Gastrocnemius medialis (tissue), 4 donors: ENCODE data around the gene TSEN15.

Source experiments
- CTCF ChIP-seq, 5 experiments: fragments of 450-650 bp in 3 of 5; fragments of 200-600 bp in 2 of 5; sonication (generic) in 2 of 5; IDR thresholded peaks in 4 of 5; conservative IDR thresholded peaks in 1 of 5; 1 replicate in 4 of 5; 2 replicates in 1 of 5; pipeline ENCODE4 v1.5.1; 2016 to 2019; ENCODE audit warnings: antibody characterized with exemption in 5 of 5, mild to moderate bottlenecking in 3 of 5, moderate library complexity in 3 of 5
- POLR2A ChIP-seq, 2 donors: fragments of 450-650 bp; IDR thresholded peaks; one replicate each; pipeline ENCODE4 v1.6.1; 2017; ENCODE audit warnings: antibody characterized with exemption in 2 of 2, mild to moderate bottlenecking in 2 of 2, moderate library complexity in 2 of 2

GRCh38 chr1:184080309-184080708 lies 28.8 kb downstream of the TSEN15 start:
- TF ChIP-seq CTCF (IDR thresholded peaks at IDR 0.05 in 4 of 5, conservative IDR thresholded peaks at IDR 0.05 in 1 of 5) (no peak), POLR2A (IDR thresholded peaks at IDR 0.05) (no peak)
